ENCODE data around the gene DISP3.

Gene DISP3
- 0.35 to 0.39 (median 0.36) reads per million in 4 experiments for total RNA-seq

- peak; percentile 44 for DNase-seq
Observed at GRCh38 chr1:11478571-11479374, at the start of gene DISP3. Gene DISP3, plus strand, starts transcription at chr1:11479155. Its CDS starts 21,838 bp downstream, at chr1:11500993.

DNA sequence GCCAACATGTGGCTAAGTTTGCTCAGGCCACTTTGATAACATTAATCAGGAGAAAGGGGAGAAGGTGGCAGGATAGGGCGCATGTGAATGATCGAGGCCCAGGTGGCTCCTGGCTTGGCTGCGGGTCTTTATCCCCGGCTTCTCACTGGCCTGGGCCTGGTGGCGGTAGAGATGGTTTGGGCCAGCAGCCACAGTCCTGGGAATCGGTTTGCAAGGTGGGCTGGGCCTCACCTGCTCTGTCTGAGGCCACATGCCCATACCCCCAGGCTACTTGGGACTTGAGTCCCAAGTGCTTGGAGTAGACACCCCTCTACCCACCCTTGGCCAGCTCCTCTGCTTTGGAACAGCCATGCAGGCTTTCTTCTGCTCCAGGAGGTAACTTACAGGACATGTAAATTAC, 49.7 kb upstream of the DISP3 start:
- DNase-seq, result no peak

DNA sequence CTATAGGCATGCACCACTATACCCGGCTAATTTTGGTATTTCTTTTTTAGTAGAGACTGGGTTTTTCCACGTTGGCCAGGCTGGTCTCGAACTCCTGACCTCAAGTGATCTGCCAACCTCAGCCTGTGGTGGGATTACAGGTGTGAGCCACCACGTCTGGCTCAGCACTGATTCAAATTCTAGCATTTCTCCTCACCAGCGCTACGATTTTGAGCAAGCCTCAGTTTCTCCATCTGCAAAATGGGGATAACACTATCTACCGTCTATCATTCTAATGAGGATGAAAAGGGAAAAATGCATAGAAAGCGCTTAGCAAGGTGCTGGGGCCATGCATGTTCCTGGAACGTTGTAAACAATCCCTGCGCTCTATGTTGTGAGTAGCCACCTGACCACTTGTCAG, 49.0 kb upstream of the DISP3 start:
- DNase-seq, result no peak

GRCh38 chr1:11431941-11432507, 46.9 kb upstream of the DISP3 start:
- DNase-seq, result no peak

GRCh38 chr1:11432526-11432925, 46.4 kb upstream of the DISP3 start:
- DNase-seq, result no peak

- no peak for DNase-seq
Observed at GRCh38 chr1:11434501-11434900, 44.5 kb upstream of the DISP3 start.

DNA sequence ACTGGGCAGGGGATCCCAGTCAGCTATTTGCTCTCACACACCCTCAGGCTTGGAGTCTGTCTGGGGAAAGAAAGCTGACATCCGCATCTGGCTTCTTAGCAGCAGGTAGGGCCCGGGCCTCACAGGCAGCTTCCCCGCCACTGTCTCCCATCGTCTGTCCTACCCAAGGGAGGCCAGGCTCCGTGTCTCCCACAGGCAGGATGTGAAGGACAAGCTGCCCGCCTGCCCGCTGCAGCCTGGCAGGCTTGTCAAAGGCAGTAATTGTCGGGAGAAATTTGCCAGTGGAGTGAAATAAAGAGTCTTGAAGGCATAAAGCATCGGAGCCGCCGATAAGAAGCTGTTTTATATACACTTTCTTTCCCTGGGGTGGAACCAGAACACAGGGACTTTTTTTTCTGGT, 44.0 kb upstream of the DISP3 start:
- no peak for DNase-seq

- DNase-seq, result no peak
Observed at GRCh38 chr1:11438996-11439395, 40.0 kb upstream of the DISP3 start.

DNA sequence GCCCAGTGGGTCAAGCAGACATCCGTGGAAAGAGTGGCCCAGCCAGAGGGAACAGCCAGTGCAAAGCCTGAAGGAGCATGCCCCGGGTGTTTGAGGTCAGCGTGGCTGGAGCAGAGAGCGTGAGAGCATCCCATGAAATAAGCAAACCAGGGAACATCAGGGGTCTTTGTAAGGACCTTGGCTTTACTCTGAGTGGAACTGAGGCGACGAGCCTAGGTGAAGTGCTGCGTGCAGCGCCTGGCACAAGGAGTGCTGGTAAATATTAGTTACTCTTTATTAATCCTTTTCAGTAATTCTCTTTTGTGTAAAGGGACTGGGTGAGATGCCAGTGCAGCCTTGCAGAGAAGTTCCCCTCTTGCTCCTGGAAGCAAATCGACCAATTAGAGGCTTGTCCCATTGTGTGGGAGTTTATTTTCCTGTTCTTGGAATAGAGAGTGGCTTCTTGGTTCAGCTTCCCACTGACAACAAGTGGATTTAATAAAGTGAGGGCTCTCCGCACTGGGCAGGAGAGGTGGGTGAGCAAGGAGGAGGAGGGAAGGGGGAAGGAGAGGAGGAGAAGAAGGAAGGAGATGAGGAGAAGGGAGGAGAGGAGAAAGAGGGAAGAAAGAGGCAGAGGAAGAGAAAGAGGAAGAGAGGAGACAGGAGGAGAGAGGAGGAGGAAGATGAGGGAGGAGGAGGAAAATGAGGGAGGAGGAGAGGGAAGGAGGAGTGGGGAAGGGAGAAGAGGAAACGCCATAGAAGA, 37.6 kb upstream of the DISP3 start:
- no peak for DNase-seq

- no peak for DNase-seq
Observed at GRCh38 chr1:11443043-11443442, 35.9 kb upstream of the DISP3 start.

GRCh38 chr1:11443961-11444658, 34.8 kb upstream of the DISP3 start:
- DNase-seq, result no peak

DNA sequence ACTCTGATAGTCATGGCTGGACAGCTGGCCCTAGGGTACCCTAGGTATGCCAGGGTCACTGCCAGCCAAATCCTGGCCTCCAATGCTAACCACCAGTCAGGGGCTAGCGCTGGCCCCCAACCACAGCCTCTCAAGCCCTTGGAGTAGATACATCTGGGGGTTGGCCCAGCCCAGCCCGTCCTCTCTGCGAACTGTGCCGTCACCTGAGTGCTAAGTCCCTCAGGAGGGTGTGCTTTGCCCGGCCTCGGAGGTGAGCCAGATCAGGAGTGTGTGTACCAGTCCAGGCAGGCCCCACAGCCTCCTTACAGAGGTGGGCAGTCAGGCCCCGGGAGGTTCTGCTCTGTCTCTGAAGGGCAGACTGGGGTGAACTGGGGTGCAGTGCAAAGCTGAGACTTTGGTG, 34.0 kb upstream of the DISP3 start:
- DNase-seq, result no peak

DNA sequence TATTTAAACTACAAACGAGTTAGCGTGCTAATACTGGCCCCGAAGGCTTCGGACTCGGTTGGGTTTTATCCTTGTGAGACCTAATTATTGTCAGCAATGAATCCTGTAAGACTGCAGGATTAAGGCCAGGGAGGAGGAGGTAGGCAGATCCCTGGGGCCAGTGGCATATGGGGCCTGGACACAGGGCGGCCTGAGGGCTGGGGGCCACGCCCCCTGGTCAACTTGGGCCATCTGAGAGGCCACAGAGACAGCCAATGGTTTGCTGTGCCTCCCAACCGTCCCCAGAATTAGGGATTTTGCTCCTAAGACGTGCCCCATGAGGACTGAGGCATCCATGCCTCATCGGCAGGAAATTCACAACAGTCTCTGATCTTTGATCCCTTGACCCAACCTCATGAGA, 31.1 kb upstream of the DISP3 start:
- no peak for DNase-seq

DNA sequence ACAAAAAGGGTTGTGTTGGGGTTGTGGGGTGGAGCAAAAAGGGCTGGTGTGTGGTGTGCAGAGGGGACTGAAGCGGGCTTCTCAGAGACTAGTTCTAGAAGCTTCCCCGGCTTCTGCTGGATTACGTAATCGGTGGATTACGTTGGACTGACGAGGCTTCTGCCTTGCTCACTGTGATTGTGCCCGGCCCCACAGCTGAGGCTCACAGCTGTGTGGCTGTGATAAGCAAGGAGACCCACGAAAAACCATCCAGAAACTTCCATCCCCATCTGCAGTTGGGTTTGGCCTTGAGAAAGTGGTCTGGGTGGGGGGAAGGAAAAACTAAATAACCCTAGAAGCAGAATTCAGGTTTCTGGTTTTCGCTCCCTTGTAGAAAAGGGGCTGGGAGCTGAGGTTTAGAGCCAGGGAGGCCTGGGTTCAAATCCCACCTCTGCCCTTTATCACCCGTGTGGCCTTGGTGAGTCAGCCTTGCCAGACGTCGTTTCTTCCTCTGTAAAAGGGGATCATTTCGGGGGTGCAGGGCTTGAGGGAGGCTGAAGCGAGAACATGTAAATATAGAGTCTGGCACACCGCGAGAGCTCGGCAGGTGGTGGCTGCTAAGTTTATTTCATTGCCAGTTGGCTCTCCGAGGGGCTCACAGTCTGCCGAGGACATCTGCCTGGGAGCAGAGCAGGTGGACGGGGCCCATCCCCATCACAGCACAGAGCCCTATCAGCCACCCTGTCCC, 30.4 kb upstream of the DISP3 start:
- DNase-seq, result no peak

- no peak for DNase-seq
Observed at GRCh38 chr1:11449100-11449403, 29.9 kb upstream of the DISP3 start.

GRCh38 chr1:11450310-11450709, 28.6 kb upstream of the DISP3 start:
- DNase-seq, result no peak

- no peak for DNase-seq
Observed at GRCh38 chr1:11453742-11454491, 25.0 kb upstream of the DISP3 start.

GRCh38 chr1:11455967-11456570, 22.9 kb upstream of the DISP3 start:
- no peak for DNase-seq

DNA sequence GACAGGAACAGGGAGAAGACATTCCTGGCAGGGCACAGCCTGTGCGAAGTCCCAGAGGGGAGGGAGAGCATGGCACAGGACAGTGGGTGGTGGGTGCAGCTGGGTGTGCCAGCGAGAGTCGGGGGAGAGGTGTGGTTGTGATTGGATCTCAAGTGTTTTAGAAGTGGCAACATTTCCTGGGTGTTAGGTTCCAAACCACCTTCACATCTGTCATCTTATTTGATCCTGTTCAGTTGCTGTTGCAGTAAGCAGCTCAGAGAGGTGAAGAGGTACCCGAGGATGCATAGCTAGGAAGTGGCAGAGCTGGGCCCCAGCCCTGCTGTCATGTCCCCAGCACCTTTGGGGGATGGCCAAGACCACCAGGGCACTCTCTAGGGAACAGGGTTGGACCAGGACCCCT, 22.0 kb upstream of the DISP3 start:
- no peak for DNase-seq

- DNase-seq, result no peak
Observed at GRCh38 chr1:11458811-11459275, 20.1 kb upstream of the DISP3 start.

- no peak for DNase-seq
Observed at GRCh38 chr1:11461531-11462137, 17.3 kb upstream of the DISP3 start.
